ENCODE measurements around the gene ADAM10.
"Not testable (repeated sequence)": the region's sequence is repeated elsewhere in the genome, so short reads cannot be mapped to it uniquely, and the experiment has no call there.

The ADAM10 gene

DNA sequence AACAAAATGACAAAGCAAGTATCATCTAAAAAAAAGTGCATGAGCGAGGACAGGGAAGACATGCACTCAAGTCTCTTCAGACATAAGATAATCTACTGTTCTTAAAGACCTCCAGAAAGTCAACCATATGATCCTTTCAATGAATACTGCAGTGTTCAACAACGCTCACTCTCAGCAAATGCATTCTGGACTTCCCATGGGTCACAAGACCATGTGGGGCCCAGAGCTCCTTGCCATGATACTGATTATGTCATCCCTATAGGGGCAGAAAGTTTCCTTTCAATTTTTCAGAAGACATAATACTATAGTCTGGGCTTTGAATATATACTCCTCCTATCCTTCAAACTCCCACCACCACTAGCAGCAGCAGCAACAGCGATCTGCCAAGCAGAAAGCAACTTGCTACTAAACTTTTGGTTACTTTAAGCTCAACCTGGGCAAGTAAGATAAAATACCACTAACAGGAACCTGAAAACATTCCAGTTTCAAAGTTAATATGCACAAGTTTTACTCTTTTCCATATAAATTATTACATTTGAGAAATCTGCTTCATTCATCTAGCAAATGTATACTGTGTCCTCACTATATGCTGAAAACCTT, 143.5 kb downstream of the ADAM10 start:
- no peak for DNase-seq

DNA sequence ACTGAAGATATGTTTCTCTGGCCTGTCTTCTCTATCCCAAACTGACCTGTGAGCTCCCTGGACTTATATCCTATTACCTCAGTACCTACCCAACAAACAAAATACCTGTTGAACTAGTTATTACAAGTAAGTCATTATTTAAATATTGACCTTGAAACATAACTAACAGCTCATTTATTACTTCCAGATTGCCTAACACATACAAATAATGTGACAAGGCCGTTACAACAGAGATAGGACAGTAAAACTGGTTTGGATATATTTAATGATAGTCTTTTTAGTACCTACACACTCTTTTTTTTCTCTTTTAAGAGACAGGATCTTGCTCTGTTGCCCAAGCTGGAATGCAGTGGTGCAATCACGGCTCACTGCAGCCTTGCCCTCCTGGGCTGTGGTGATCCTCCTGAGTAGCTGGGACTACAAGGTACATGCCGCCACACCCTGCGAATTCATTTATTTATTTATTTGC, 145.0 kb downstream of the ADAM10 start:
- DNase-seq = no peak

DNA sequence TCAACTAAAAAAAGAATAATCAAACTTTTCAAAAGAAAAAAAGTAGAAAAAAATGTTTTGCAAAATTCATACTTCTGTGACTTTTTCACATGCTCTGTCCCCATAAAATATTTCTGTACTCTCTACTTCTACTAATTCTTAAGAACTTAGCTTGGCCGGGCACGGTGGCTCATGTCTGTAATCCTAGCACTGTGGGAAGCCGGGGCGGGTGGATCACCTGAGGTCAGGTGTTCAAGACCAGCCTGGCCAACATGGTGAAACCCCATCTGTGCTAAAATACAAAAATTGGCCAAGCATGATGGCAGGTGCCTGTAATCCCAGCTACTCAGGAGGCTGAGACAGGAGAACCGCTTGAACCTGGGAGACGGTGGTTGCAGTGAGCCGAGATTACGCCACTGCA, 145.6 kb downstream of the ADAM10 start:
- DNase-seq = not testable (repeated sequence)

DNA sequence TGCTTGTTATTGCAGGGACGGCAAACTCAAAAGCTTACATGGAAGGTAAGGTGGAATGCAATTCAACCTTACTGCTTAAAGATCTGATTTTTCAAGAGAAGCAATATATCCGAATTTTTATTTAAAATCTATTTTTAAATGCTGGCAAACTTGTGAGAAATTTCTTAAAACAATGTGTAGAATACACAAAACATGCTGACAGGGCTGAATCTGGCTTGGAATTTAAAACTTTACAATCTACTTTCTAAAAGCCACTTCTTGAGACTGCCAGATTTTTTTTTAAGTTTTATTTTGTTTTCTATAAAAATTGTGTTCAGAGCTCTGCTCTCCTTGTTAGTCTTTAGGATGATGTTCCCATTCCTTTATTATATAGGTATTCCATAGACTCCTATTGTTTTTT, 146.7 kb downstream of the ADAM10 start:
- no peak for DNase-seq

DNA sequence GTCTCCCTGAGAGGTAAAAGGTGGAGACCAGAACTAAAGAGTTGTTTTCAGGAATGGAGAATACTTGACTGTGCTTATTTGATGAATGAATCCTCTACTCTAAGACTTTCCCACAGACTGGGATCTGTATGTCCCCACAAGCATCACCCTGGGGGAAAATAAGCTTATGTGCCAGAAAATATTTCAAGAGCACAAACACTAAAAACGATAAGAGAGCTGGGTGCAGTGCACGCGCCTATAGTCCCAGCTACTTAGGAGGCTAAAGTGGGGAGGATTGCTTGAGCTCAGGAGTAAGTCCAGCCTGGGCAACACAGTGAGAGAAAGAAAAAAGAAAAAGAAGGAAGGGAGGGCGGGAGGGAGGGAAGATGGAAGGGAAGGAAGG, 150.7 kb downstream of the ADAM10 start:
- DNase-seq = no peak

DNA sequence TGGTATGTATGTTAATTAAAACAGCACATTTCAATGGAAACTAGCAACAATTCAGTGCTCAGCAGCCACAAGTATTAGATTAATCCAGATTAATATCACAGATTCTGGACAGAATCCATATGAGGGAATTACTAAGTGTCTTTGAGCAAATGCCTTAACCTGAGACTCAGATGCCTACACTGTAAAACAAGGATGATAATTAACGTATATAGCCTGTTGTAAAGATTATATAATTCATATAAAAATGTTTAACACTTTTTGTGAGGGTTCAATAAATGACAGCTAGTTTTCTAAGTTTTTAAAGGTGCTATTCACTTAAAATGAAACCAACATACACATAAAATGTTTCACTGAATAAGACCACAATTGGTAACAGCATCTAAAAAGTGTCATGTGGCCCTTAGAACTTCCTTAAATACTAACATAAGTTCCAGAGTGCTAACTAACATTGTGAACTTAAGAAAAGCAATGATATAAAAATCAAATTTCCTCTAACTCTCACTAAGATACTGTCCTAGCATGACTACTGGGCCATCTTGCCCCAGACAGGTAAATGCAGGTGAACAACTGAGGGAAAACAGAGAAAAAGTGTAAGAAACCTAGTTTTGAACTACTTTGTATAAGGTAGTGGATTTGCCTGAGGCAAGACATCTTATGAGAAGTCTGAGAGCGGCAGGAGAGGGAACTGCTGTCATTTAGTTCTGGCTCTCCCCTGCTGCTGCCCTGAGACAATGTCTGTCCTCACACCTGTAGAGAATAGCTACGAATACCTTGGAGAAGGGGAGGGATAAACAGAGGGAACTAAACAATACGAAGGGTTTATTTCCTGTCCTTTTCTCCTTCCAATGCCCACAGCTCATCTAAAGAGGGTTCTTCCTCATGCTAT, 151.3 kb downstream of the ADAM10 start:
- no peak for DNase-seq

DNA sequence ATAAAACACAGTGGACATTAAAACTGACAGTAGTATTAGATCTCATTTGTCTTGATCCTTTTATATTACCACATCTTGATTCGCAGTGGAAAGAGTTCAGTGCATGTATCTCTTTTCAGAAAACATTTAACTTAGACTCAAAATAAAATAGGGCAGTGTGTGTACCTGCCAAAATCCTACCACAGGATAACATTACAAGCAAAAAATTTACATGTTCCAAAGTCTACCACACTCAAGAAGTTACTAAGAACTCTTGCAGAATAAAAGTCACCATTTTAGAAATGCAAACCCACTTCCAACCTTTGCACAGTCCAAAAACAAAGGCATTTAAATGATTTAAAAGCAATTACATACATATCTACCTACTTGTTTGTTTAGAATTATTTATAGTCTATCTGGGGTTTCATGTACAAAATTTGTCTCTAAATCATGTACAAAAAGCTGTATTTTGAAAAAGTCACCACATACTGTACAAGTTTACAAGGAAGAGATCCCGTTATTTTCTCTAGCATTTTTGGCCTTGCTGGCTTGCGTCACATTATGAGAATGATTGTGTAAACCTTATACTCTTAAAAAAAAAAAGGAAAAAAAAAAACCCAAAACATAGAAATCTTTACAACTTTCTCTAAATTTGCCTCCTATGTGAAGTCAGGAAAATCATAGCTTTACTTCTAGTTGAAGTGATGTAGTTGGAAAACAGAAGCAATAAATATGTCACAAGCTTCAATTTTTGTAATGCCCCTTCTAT, 153.8 kb downstream of the ADAM10 start:
- no peak for DNase-seq

DNA sequence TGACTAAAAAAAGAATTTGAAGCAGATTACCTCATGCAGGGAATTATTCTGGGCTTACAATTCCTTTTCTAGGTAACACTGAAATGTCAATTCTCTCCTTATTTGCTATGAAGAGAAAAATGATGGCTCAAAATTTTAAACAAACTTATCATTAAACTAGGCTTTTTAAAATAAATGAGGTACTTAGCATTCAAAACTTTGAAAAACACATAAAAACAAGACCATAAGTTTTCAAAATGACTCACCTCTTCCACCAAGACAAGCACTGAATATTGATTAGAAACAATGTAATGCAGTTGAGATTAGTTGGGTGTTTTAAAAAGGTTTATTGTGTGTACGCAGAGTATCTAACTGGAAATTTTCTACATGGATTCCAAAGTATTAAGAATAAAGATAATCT, 154.6 kb downstream of the ADAM10 start:
- DNase-seq = no peak

DNA sequence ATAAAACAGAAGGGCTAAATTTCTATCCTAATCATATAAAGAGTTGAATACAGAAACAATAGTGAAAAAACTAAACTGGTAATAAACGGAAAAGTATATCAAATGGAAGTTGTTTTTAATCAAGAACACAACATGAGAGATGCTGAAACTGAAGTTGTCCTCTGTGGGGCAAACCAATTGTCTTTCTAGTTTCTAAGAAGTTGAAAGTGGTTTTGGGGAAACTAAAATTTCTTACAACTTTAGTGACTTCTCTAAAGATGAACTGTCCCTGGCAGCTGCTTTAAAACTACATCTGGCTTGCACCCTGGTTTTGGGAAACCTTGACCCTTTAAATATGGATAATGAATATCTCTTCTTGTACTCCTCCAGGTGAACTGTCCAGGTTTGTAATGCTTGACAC, 155.6 kb downstream of the ADAM10 start:
- no peak for DNase-seq

DNA sequence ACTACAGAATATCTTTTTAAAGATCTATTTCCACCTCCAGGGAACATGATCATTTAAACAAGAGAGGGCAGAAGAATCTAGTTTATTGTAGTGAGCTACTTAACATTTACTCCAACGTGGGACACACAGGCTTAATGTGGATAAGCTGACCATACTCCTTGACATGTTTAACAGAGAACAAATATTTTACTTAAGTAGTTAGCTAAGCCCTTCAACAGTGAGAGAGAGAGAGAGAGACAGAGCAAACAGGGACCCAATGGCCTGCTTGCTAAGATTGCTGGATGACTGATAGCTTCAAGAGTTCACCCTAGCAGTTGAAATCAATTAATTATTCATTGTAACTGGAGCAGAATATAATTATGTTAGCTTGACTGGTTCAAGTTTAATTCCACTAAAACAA, 158.6 kb downstream of the ADAM10 start:
- DNase-seq = no peak

DNA sequence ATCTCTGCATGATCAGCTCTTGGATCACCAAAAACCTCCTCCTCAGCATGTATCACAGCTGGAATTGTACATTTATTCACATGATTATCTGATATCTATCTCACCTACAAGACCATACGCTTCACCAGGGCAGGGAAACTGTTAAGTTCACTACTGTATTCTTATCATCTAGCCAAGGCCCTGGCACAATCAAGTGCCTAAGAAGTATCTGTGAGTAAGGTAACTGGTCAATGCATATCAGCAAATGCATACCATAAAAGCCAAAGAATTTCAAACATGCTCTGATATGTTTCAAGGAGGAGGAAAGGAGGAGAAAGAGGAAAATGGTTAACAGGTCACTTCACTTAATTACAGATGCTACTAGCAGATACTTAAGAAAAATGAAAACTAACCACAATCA, 159.3 kb downstream of the ADAM10 start:
- DNase-seq = no peak

DNA sequence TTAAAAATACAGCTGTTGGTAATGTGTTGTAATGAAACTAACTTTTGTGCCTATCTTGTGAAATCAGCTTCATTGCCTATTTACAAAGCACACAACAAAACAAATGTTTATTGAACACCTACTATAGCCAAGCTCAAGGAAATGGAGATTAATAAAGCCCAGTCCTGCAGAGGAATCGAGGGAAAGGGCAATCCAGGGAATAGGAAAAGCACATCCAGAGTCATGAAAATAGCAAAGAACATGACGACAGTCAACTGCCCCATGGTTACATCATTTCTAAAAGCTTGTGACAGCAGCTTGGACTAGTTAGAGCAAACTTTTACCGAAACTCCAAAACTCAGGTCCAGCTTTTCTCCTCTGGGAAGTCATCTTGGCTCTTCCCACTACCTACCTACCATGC, 160.5 kb downstream of the ADAM10 start:
- no peak for DNase-seq

DNA sequence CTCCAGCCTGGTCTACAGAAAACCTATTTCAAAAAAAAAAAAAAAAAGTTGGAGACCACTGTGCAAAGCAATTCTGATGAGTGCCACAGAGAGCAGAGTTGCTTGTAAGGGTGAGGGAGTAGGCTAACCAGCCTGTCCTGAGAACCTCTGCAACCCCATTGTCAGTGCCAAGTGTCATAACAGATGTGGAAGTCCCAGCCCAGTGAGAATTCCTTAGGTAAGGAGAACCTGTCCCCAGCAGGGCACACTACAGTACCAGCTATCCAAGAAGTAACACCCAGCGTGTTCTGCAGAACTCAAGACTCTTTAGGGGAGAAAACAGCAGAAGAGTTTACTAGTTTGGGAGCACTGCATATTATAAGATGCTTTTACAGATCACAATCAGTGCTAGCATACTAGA, 161.4 kb downstream of the ADAM10 start:
- no peak for DNase-seq

DNA sequence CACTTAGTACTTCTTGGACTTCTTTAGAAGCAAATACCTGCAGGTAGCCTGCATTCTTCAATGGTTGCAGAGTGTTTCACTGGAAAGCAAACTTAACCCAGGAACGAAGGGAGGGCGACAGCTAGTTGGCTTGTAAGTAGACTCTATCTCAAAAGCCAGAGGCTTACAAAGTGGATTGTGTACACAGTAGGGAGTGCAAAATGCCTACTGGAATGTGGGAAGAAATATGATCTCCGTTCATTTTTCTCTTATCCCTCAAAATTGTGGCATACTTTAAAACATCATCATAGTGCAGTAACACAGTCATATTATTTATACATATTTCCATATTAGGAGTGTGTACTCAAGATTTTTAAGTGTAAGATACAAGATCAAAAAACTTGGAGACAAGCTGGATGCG, 162.0 kb downstream of the ADAM10 start:
- DNase-seq = no peak

DNA sequence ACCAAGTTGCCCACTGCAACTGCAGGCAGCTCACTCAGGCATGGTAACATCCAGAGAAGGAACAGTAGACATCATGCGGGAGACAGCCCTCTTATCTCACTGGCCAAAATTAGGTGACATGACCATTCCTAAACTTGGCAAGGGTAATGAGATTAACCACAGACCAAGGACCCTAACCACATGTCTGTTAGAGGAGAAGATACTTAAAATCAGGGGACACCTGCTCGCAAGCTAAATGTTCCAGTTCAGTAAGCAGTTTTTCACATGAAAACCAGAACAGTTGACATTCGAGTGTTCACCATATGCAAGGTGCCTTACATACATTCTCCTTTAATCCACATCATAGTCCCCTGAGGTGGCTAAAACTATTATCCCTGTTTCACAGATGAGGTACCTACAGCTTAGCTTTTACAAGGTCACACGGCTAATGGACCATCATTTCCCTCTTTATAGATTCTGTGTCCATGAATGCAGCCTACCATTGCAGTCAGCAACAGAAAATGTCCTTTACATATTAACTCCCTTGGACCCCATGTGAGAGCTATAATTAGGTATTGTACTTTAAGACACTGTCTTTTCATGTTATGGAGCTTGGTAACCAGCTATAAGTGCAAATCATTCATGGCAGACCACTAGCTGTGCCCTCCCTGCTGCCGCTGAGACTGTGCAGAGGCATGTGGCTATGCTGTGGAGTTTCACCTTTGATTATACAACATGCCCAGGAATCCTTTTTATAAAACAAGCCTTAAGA, 163.6 kb downstream of the ADAM10 start:
- DNase-seq = no peak

DNA sequence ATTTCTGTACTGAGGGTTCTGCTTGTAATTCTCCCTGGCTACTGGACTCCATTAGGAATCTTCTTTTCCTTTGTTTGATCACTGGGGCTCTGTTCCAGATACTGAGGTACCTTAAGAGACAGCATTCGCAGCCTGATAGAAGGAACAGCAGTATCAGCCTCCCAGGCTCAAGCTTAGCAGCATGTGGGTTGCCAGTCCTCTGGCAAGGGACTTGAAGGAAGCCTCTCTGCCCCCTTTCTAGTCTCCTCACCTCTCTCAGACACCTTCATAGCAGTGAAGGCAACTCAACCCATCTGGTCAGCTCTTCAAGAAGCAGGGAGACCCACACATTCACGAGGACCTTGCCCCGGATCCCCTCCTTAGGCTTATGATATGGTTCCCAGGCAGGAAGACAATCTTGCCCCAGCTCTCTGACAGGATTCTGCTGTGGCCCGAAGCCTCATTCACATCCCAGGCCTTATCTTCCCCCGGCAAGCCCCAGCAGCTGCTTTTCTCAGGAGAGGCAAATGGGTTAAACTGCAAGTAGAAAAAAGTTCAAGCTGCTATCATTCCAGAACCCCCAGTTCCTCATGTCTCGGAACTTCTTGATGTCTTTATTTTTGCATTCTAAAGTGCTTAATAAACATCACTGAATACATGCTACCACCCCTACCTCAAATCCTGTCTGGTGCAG, 164.6 kb downstream of the ADAM10 start:
- DNase-seq = no peak

DNA sequence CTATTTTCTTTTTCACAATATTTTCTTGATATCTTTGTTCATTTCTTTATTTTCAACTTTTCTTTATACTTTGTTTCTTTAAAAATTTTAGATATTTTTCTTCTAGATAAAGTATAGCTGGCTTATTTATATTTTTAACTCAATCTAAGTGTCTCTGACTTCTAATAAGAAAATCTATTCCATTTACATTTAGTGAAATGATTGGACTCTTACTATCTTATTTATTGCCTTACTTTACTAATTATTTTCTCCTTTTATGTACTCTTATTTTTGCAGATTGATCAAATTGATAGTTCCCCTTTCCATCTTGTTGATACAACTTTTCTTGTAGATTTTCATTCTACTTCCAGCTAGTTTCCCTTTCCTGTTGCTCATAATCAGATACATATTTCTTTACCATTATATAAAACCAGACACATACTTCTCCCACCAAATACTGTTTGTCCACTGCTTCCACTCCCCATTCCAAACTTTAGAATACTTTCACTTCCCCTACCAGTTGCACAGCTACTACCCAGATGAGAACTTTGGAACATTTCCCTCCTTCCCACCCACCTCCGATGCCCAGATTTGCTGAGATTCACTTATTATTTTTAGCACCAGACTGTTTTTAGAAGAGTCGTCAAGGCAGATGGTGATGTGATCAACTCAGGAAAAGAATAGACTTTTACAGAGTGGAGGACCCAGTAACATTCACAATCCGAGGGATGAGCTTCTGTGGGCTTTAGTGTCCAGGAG, 166.2 kb downstream of the ADAM10 start:
- no peak for DNase-seq

DNA sequence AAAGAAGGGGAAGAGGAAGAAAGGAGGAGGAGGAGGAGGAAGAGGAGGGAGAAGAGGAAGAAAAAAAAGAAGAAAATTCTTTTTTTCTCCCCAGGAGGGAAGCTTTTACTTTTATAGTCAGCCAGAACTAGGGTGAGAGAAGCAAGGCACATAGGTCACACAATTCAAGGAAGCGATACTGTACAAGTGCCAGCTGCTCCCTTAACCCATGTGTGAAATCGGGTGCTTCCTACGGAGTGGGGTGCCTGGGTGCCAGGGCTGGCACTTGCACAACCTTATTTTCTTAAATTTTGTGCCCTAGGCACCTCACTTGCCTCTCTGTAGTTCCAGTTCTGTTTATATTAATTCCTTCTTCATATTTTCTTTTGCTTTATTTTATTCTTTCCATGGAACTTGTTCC, 167.3 kb downstream of the ADAM10 start:
- no peak for DNase-seq

DNA sequence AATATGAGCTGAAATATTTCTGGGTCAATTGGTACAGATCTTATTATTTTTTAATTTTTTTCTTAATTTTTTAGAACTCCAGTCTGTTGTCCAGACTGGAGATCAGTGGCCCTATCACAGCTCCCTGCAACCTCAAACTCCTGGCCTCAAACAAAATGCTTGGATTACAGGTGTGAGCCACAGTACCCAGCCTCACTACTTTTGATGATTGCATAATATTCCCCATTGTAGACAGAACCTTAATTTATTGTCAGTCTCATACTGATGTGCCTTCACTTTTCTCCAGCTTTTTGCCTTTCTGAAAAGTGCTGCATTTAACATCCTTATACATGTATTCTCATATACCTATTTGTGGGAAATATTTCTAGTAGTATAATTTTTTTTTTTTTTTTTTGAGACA, 172.8 kb downstream of the ADAM10 start:
- DNase-seq = no peak

DNA sequence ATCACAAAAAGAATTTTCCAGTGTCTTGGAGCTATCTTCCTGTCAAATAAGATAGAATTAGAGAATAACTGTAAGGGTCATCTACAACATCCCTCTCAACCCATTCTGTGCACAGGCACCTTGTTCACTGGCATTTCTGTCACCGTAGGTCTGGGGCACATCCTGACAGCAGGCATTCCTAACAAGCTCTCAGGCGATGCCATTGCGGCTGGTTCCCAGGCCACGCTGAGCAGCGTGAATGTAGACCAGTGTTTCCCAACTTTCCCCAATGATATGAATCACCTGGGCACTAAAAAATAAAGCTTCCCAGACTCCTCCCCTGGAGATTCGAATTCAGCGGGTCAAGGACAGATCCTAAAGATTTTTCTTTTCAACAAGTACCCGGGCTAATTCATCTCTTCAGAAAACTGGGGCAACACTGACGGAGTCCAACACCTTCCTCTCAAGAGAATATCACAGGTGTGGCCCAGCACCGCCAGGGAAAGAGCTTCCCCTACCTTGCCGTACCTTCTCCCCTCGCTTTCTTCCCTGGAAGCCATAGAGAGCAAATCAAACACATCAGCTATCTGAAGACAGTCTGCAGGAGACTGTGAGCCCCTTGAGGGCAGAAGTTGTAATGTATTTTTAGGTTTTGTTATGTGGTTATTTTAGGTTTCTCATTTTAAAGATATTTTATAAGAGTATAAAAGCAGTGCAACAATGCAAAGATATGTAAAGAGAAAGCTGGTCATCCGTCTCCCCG, 174.3 kb downstream of the ADAM10 start:
- DNase-seq = no peak

DNA sequence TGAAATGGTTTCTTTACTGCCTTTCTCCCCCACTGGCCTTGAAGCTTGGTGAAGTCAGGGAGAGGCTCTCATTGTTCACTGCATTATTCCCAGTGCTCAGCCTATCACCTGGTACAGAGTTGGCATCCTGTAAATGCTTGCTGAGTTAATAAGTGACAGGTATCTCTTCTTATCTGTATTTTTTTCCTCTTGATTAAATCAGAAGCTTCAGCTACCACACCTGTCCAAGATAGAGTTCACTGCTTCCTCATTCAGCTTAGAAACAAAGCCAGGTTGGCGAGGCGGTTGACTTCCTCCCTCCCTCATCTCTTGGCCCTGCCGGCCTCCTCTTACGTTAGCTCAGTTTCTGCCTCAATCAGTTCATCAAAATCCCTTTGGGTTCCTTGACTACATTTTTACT, 174.9 kb downstream of the ADAM10 start:
- DNase-seq = no peak
